Activated B cell treated with CpG ODN at 0.5 μM for 24 hours (primary cell): ENCODE results near the gene MEF2D. TPM values are rescaled to one million over a fixed set of nuclear protein-coding genes. Genes with fewer than 3 reads are reported as not detected.

Source experiments
- ATAC-seq: fragments of 200-7000 bp; cut with Tn5 transposase; one replicate; pipeline ENCODE4 v1.10.0; 2021; ENCODE audit warnings: low read depth, mild to moderate bottlenecking, moderate library complexity
- CTCF ChIA-PET: fragments of 350-600 bp; sonication (Branson Sonifier 250); formaldehyde crosslinking; loops from one replicate; lab custom pipeline; 2021; ENCODE audit warnings: antibody characterized with exemption; lab: Charles Lee
- POLR2A ChIA-PET: fragments of 350-600 bp; sonication (Branson Sonifier 250); formaldehyde crosslinking; loops from one replicate; lab custom pipeline; 2021; ENCODE audit warnings: antibody characterized with exemption; lab: Charles Lee
- DNase-seq: peaks from one replicate; pipeline ENCODE4 v3.0.0; 2022
- H3K27ac Mint-ChIP-seq: one replicate; pipeline ENCODE4 v1.8.0; 2020; ENCODE audit warnings: mixed read lengths
- H3K27me3 Mint-ChIP-seq: one replicate; pipeline ENCODE4 v1.8.0; 2021; ENCODE audit warnings: mixed read lengths
- H3K36me3 Mint-ChIP-seq: one replicate; pipeline ENCODE4 v1.8.0; 2021; ENCODE audit warnings: low read depth, mixed read lengths
- H3K4me1 Mint-ChIP-seq: one replicate; pipeline ENCODE4 v1.8.0; 2021; ENCODE audit warnings: mixed read lengths
- H3K4me3 Mint-ChIP-seq: one replicate; pipeline ENCODE4 v1.8.0; 2020; ENCODE audit warnings: mild to moderate bottlenecking, mixed read lengths
- H3K9me3 Mint-ChIP-seq: one replicate; pipeline ENCODE4 v1.8.0; 2020; ENCODE audit warnings: mixed read lengths
- intact Hi-C: fragments of 100-400 bp; cut with micrococcal nuclease; formaldehyde crosslinking; loops from one replicate; pipeline ENCODE4 v1.15.1; 2024
- total RNA-seq: library from RNA; stranded (reverse); gene quantifications from 2 replicates; pipeline ENCODE4 v1.2.3, GENCODE V29; 2022
- TF ChIP-seq, protein P1 (sequence below): fragments of 200-600 bp; IDR thresholded peaks from one replicate; pipeline ENCODE4 v1.8.0; 2022; ENCODE audit warnings: antibody characterized with exemption, mild to moderate bottlenecking

The MEF2D gene
- total RNA-seq, 1 donor from 2014 or later: 114 TPM

DNA sequence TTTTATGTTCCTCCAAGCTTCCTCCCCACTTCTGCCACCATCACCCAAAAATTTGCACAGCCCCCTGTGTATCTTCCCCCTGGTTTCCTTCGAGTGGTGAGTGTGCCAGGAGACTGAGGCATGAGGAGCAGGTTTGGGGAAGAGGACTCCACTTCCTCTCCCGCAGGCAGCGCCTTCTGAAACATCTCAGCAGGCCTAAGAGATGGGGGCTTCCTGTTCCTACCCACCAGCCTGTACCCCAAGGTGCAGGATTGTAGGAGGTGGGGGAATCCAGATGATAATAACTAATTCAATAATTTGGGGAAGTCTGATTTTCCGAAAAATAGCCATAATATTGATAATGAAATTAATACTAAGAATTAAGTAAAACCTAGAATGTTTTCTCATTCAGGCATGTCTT lies 69.2 kb downstream of the MEF2D start:
- Mint-ChIP-seq H3K36me3 (no peaks in the 10 kb centered on the region), H3K4me1 (peaks cover 8% of the 10 kb centered on the region), H3K4me3 (no peak overlapping the region), H3K27ac (no peak overlapping the region), H3K9me3 (no peaks in the 10 kb centered on the region), H3K27me3 (peaks cover 84% of the 10 kb centered on the region)
- intact Hi-C loops: no loop called here
- ChIA-PET POLR2A (no interaction called here), CTCF (no interaction called here)
- TF ChIP-seq, protein P1, sequence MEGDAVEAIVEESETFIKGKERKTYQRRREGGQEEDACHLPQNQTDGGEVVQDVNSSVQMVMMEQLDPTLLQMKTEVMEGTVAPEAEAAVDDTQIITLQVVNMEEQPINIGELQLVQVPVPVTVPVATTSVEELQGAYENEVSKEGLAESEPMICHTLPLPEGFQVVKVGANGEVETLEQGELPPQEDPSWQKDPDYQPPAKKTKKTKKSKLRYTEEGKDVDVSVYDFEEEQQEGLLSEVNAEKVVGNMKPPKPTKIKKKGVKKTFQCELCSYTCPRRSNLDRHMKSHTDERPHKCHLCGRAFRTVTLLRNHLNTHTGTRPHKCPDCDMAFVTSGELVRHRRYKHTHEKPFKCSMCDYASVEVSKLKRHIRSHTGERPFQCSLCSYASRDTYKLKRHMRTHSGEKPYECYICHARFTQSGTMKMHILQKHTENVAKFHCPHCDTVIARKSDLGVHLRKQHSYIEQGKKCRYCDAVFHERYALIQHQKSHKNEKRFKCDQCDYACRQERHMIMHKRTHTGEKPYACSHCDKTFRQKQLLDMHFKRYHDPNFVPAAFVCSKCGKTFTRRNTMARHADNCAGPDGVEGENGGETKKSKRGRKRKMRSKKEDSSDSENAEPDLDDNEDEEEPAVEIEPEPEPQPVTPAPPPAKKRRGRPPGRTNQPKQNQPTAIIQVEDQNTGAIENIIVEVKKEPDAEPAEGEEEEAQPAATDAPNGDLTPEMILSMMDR: no peak
- no peak for DNase-seq
- no peak for ATAC-seq

DNA sequence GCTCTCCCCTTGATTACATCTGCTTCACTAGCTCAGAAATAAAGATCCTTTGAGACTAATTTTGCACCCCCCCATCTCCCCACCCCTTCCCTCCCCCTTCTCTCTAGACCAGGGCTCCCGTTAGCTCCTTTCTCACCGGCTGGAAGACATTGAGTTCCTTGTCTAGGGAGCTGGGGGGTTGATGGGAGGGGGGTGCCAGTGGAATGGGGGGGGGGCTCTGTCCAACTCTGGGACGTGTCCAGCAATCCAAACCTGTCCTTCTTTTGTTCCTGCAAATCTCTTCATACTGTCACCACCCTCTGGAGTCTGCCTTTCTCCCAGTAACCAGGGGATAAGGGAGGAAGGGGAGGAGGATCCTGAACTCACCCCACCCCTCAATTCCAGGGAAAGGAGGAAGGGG lies 69.7 kb downstream of the MEF2D start:
- H3K36me3 Mint-ChIP-seq: no peaks in the 10 kb centered on the region
- no peak overlapping the region for H3K4me3 Mint-ChIP-seq
- TF ChIP-seq, protein P1: no peak
- H3K27me3 Mint-ChIP-seq: peaks cover 89% of the 10 kb centered on the region
- ChIA-PET POLR2A (no interaction called here), CTCF (interaction anchor here (1.6 kb wide), 1 partner anchor 45 kb away, joined by 3 read pairs; no protein-coding TSS in a partner anchor)
- intact Hi-C loops: no loop called here
- H3K9me3 Mint-ChIP-seq: no peaks in the 10 kb centered on the region
- peaks cover 7% of the 10 kb centered on the region for H3K4me1 Mint-ChIP-seq
- ATAC-seq (no peak), DNase-seq (no peak)
- no peak overlapping the region for H3K27ac Mint-ChIP-seq

DNA sequence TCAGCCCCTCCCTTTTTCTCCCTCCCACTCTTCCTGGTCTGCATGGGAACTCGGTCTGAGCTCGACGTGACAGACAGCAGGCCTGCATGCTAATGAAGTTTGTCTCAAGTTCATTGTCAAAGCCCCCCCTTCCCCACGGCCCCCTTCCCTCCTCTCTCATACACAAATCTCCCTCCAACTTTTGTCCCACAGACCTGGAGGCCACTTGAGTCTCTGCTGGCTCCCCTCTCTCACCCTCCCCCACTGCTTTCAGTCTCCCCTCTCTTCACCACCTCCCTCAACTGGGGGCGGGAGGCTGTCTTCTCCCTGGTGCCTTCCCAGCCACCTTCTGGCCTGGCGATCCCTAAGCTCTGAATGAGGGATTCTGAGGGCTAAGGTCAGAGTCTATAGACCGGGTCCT lies 70.3 kb downstream of the MEF2D start:
- H3K4me1 Mint-ChIP-seq: peaks cover 4% of the 10 kb centered on the region
- TF ChIP-seq, protein P1: no peak
- no peaks in the 10 kb centered on the region for H3K9me3 Mint-ChIP-seq
- ChIA-PET POLR2A (no interaction called here), CTCF (interaction anchor here (1.3 to 1.6 kb wide), 2 partner anchors 11 to 45 kb away, joined by 3 read pairs; no protein-coding TSS in a partner anchor)
- DNase-seq: no peak
- H3K36me3 Mint-ChIP-seq: no peaks in the 10 kb centered on the region
- intact Hi-C loops: no loop called here
- peaks cover 88% of the 10 kb centered on the region for H3K27me3 Mint-ChIP-seq
- no peak overlapping the region for H3K27ac Mint-ChIP-seq
- H3K4me3 Mint-ChIP-seq: no peak overlapping the region
- ATAC-seq: no peak

DNA sequence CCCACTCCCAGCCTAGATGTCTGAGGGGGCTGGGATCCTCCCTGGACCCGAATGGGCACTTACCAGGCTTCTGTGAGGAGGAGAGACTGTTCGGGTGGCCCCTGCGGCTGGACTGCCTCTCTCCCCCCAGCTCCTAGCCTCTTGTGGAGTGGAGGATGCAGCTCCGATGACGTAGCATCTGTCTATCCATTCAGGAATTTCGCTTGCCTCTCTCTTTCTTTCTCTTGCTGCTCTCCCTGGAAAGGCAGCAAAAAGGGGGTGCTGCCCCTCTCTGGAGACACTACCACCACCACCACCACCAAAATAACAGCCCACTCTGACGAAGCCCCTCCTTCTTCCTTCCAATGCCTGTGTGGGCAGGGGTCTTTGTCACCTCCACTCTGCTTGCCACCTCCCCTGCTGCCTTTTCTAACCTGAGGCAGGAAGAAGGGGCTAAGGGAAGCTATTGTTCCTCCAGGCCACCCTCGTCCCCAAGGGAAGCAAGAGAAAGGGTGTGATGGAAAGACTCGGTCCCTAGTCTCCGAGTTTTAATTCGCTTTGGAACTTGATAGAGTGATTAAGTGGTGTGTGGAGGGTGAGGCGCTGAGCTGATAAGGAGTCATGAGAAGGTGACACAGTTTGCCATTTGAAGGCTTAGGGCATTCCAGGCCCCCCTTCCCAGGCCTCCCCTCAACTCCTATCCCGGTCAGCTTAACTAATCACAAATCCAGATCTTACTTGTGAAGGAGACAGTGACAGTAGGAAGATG lies 71.1 kb downstream of the MEF2D start:
- ChIA-PET POLR2A (no interaction called here), CTCF (interaction anchor here (1.3 to 1.6 kb wide), 2 partner anchors 10 to 44 kb away, joined by 3 read pairs; no protein-coding TSS in a partner anchor)
- Mint-ChIP-seq H3K4me1 (no peaks in the 10 kb centered on the region), H3K9me3 (no peaks in the 10 kb centered on the region), H3K36me3 (no peaks in the 10 kb centered on the region), H3K27ac (no peak overlapping the region), H3K27me3 (peaks cover 82% of the 10 kb centered on the region), H3K4me3 (no peak overlapping the region)
- ATAC-seq (no peak), DNase-seq (no peak)
- TF ChIP-seq, protein P1: no peak
- intact Hi-C loops: no loop called here

DNA sequence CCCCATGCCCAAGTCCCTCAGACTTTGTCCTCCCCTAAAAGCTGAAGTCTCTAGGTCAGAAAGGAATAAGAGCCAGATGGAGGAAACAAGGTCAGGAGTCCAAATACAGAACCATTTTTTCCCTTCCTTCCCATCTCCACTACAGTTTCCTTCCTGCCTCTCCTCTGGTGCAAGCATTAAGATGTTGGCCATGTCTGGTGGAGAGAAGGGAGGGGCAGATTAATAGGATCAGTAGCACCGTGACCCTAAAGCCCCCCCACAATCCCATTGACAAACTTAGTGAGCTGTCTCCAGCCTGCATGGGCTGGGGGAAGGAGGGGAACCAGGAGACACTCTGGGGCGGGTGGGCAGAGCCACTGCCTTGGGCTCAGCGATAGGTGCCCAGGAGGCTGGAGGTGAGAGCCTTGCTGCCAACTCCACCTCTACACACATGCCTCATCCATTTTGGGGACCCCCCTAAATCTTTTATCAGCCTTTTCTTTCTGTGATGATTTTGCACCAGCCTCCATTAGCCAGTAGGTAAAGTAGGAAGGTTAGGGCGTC lies 71.8 kb downstream of the MEF2D start:
- intact Hi-C loops: no loop called here
- Mint-ChIP-seq H3K4me3 (no peak overlapping the region), H3K4me1 (no peaks in the 10 kb centered on the region), H3K36me3 (no peaks in the 10 kb centered on the region), H3K27me3 (peaks cover 81% of the 10 kb centered on the region), H3K27ac (no peak overlapping the region), H3K9me3 (no peaks in the 10 kb centered on the region)
- TF ChIP-seq, protein P1: no peak
- DNase-seq (no peak), ATAC-seq (no peak)
- ChIA-PET POLR2A (no interaction called here), CTCF (no interaction called here)
